ENCODE measurements around the gene HOXA4.

The HOXA4 gene

GRCh38 chr7:27091941-27092818 lies 38.4 kb downstream of the HOXA4 start:
- H3K27ac ChIP-seq (ENCODE audit: low read depth, low read length): no peak overlapping the region

DNA sequence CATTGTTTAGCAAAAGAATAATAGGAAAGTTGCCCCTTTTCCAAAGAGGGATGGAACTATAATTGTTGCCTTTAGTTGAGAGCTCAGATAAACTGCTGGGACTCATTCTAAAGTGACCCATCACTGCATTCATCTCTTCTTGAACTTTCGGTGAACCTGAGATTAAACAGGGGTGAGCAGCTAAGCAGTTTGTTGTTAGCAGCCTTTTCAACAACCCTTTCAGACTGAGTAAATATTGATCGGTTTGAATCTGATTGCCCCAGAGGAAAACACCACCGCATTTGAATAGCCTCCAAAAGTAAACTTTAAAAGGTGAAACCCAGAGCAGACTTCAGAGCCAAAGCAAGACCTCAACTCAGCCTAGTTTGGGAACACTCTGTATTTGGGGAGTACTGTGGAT lies 39.5 kb downstream of the HOXA4 start:
- no peak overlapping the region for H3K9ac ChIP-seq (ENCODE audit: low read length)
- H4K20me1 ChIP-seq (ENCODE audit: low read depth, low read length): no peaks in the 10 kb centered on the region
- H3K27me3 ChIP-seq (ENCODE audit: low read length): no peaks in the 10 kb centered on the region
- TF ChIP-seq EZH2phosphoT487 (conservative IDR thresholded peaks at IDR 0.05; ENCODE audit: low read length) (no peak), CTCF (IDR thresholded peaks at IDR 0.05; ENCODE audit: insufficient read depth, low read length, poor library complexity, severe bottlenecking) (no peak)
- H3K9me3 ChIP-seq (ENCODE audit: insufficient read depth, low read length): no peaks in the 10 kb centered on the region
- no peak overlapping the region for H3K27ac ChIP-seq (ENCODE audit: low read depth, low read length)
- no peaks in the 10 kb centered on the region for H3K9me2 ChIP-seq (replicated peaks; ENCODE audit: insufficient read depth, low read length)
- H3K4me3 ChIP-seq (ENCODE audit: insufficient read depth, low read length, poor library complexity, severe bottlenecking): no peak overlapping the region
- H3F3A ChIP-seq (ENCODE audit: insufficient read depth): no peaks in the 10 kb centered on the region
- no peaks in the 10 kb centered on the region for H3K36me3 ChIP-seq (ENCODE audit: low read length)
- no peak overlapping the region for H3K4me2 ChIP-seq (ENCODE audit: low read depth, low read length, poor library complexity, severe bottlenecking)
- H2AFZ ChIP-seq (ENCODE audit: low read depth, low read length, severe bottlenecking): no peak overlapping the region
- 0 out of 2 replicates have a peak, but pooled peaks cover 4% of the 10 kb centered on the region for H3K79me2 ChIP-seq (ENCODE audit: insufficient read depth, low read length)

More at GRCh38 chr7:27091941-27092818, 38.4 kb downstream of the HOXA4 start:
- Histone ChIP-seq H3F3A (ENCODE audit: insufficient read depth) (0 out of 2 replicates have a peak, but pooled peaks cover 2% of the 10 kb centered on the region), H3K4me2 (ENCODE audit: low read depth, low read length, poor library complexity, severe bottlenecking) (no peak overlapping the region), H3K36me3 (ENCODE audit: low read length) (no peaks in the 10 kb centered on the region), H4K20me1 (ENCODE audit: low read depth, low read length) (no peaks in the 10 kb centered on the region), H3K9ac (ENCODE audit: low read length) (no peak overlapping the region), H3K27me3 (ENCODE audit: low read length) (no peaks in the 10 kb centered on the region), H3K9me3 (ENCODE audit: insufficient read depth, low read length) (no peaks in the 10 kb centered on the region), H3K79me2 (ENCODE audit: insufficient read depth, low read length) (peaks cover 11% of the 10 kb centered on the region), H2AFZ (ENCODE audit: low read depth, low read length, severe bottlenecking) (no peak overlapping the region), H3K9me2 (replicated peaks; ENCODE audit: insufficient read depth, low read length) (no peaks in the 10 kb centered on the region), H3K4me3 (ENCODE audit: insufficient read depth, low read length, poor library complexity, severe bottlenecking) (no peak overlapping the region)
- no peak for TF ChIP-seq EZH2phosphoT487 (conservative IDR thresholded peaks at IDR 0.05; ENCODE audit: low read length)
- no peak for TF ChIP-seq CTCF (IDR thresholded peaks at IDR 0.05; ENCODE audit: insufficient read depth, low read length, poor library complexity, severe bottlenecking)

DNA sequence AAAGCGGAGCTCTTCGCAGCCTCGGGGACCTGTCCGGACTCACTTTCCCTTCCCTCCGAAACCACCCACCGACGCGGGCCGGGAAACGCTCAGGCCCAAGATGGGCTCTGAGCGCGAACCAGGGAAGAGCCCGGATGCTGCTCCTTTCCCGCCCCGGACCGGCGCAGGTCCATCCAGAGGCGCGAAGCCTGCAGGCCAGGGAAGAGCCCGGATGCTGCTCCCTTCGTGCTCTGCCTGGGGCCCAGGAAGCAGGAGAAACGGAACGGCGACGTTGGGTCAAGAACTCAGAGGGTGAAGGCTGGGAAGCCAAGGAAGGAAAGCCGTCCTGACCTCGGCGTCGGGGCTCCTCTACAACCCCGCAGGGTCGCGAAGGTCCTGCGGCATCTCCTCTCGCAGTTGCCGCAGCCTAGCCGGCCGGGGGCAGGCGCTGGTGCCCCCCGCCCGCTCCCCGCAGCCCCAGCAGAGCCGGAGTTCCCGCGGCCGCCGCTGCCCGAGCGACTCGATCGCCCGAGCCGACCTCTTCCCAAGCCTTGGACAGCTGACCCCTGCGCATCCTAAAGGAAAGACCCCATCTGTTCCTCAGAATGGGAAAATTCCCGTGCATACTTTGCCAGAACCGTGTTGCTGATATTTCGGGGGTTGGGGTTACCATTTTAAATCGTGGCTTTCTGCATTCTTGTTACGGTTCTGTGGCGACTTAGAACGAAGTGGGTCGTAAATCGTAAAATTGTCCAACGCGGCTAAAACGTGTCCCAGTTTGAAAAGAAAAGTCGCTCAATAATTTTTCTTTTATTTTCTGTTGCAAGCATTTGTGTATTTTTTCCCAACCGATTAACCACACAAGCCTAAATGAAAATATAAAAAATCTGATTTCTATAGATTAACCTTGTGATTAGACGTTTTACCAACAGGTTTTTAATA lies 42.3 kb downstream of the HOXA4 start:
- Histone ChIP-seq H3K36me3 (ENCODE audit: low read length) (no peaks in the 10 kb centered on the region), H3K27me3 (ENCODE audit: low read length) (no peaks in the 10 kb centered on the region), H3K4me2 (ENCODE audit: low read depth, low read length, poor library complexity, severe bottlenecking) (no peak overlapping the region), H3K9ac (ENCODE audit: low read length) (no peak overlapping the region), H3K4me3 (ENCODE audit: insufficient read depth, low read length, poor library complexity, severe bottlenecking) (no peak overlapping the region), H3K9me2 (replicated peaks; ENCODE audit: insufficient read depth, low read length) (no peaks in the 10 kb centered on the region), H3K79me2 (ENCODE audit: insufficient read depth, low read length) (no peaks in the 10 kb centered on the region), H2AFZ (ENCODE audit: low read depth, low read length, severe bottlenecking) (no peak overlapping the region), H3F3A (ENCODE audit: insufficient read depth) (no peaks in the 10 kb centered on the region), H4K20me1 (ENCODE audit: low read depth, low read length) (no peaks in the 10 kb centered on the region), H3K9me3 (ENCODE audit: insufficient read depth, low read length) (no peaks in the 10 kb centered on the region), H3K27ac (ENCODE audit: low read depth, low read length) (no peak overlapping the region)
- no peak for TF ChIP-seq CTCF (IDR thresholded peaks at IDR 0.05; ENCODE audit: insufficient read depth, low read length, poor library complexity, severe bottlenecking)
- TF ChIP-seq EZH2phosphoT487 (conservative IDR thresholded peaks at IDR 0.05; ENCODE audit: low read length): no peak

All from SU-DHL-6 (cell line).